ENCODE results near the gene DNAJC6.

DNA sequence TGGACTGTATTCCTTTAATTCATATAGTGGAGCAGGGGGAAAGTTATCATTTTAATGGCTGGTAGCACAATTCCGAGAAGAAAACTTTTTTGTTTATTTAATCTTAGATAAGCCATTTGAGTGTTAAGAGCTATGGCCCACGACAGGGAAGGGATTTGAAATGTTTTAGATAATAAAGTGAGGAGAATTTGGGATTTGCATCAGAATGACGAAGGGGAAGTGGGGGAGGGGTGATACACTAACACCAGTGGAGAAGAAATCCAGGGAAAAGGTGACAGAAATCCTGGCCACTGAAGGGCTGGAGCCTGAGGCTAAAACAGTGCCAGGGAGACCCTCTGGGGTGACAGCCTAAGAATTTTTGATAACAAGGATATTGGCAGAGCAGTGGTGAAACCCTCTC, 132.1 kb downstream of the DNAJC6 start:
- TF ChIP-seq TAF1 (IDR thresholded peaks at IDR 0.05; ENCODE audit: borderline replicate concordance, low read depth, low read length), result no peak
- no peak for TF ChIP-seq POLR2A (IDR thresholded peaks at IDR 0.05; ENCODE audit: low read depth, low read length)
